ENCODE results near the gene PBRM1.

PBRM1 gene

DNA sequence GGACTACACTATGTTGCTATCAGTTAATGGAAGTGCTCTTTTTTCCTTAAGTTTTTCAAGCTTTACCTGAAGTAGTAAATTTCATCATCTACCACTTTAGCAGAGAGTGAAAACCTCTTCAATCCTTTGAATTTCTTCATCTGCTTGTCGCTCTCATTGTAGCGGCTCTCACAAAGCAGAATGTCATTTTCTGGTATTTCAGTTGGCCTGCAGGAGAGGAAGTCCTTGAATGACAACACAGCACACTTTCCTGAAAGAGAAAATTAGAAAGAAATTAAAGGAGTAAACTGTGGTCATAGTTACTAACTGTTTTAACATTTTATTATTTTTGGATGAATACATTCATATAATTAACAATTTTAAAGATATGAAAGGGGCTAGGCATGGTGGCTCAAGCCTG is 121.7 kb downstream of the PBRM1 start:
- no peak for DNase-seq

DNA sequence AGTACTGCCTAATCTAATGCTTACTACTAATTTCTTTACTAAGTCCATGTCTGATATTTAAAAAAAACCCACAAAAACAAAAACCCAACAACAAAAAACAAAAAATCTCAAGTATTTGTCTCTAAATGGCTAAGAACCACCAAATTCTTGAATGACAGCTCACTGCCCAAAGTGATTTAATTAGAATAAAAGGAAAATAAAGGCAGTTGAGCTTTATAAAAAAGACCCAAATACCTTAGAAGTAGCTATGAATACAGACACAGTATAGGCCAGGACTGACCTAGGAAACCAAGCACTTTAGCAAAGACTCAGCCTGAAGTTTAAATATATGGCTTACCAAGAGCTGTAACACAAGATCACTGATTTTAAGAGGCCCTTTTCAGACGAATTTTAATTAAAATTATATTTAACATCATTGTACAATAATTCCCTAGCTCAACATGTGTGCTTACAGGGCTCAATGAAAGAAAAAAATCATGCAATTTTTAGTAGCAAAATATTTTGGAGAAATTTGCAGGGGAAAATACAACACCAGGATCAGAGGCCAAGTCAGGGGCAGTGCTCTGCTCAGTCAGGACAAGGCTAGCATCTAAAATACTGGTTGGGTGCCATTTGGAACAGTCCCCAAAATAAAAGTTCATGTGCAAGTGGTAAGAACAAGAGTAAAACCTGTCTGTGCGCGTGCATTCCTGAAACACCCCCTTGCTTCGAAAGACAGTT is 124.5 kb downstream of the PBRM1 start:
- no peak for DNase-seq

DNA sequence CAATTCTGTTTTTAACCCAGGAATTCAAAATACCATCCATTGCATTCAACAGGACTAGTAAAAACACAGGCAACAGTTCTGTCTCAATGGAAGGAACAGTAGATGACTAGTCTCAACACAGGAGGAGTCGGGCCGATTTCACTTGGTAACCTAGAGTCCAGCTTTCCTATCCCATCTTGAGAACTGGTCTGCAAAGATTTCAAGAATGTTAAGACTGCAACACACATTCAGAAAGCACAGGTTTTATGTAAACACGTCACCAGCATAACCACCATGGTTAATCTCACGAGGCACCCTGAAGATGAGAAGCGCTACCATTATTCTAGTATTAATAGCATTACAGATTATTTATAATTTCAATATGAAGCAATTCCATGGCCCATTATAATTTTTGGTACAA is 127.3 kb downstream of the PBRM1 start:
- no peak for DNase-seq

DNA sequence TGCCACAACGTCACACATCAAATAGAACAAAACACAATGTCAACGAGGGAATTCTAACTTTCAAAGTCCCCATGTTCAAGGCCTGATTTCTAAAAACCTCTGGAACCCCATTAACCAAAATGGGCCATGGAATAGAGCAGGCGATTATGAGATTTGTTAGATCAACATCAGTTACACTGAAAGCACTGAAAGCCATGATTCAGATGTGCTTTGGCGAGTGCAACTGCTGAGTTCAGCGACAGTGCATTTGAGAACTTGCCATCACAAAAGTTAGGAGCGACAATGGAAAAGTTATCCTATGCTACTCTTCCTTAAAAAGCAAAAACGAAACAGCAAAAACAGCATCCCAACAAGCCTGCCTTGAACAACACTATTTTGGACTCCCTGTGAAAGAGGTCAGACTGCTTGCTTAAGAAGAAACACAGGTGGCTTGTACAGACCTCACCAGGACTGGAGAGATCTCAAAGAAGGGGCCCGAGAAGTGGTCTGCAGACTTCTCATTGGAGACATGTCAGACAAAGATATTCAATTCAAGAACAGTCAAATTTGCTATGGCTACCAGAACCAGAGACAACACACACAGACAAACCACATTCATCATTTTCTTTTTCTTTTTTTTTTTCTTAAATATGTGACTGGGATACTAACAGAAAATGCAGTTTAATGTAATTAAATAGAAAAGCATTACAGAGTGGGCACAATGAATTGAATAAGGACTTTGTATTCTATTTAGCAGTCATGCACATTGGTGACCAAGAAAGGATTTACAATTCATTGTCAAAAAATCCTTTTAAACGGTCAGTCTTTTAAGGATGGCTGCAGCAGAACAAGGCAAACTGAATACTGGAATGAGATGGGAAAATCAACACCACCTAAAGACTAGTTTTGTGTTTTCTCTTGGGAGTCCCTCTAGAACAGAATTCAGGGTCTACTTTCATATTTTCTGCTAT is 128.4 kb downstream of the PBRM1 start:
- no peak for DNase-seq

DNA sequence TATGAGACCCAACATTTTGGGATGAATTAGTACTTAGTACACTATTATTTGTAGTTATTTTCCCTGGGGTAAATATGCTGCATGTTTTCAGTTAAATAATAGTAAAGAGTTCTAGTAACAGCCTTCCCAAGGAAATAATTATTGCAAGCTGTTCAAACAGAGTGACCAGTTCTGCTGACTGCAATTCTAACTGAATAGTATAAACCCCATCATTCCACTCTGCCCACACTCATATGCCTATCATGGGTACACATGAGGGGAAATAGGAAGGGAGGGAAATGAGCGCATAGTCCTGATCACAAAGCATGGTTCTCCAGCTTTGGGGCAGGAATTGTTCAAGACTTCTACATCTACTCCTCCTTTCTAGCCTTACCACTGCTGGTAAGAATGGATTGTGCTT is 130.7 kb downstream of the PBRM1 start:
- DNase-seq = no peak

DNA sequence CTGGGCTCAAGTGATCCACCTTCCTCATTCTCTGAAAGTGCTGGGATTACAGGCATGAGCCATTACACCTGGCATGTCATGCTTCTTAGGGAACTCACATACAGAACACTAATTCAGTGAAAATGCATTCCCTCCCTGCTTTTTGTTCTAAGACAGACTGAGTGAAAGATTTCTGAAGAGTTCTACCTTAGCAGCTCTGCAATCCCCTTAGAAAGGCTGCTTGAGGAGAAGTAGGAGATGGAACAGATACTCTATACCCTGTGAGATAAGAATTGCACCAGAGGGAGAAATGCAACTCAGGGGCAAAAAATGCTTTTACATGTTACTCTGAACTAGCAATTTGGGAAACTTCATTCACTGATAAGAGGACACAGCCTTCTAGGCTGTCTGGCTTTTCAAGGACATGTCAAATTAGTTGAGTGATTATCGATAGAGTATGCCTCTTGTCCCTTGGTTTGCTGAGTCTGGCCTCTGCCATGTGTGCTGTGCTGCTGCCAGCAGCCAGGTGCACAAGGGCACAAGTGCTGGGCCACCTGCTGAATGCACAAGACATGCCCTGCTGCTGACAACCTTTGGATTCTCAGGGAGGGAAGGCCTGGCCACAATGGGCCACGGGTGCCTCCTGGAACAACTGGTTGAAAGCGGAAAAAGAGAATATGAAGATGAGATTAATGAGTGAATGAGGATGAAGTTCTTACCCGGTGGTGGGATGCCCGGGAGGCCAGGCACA is 131.5 kb downstream of the PBRM1 start:
- no peak for DNase-seq

DNA sequence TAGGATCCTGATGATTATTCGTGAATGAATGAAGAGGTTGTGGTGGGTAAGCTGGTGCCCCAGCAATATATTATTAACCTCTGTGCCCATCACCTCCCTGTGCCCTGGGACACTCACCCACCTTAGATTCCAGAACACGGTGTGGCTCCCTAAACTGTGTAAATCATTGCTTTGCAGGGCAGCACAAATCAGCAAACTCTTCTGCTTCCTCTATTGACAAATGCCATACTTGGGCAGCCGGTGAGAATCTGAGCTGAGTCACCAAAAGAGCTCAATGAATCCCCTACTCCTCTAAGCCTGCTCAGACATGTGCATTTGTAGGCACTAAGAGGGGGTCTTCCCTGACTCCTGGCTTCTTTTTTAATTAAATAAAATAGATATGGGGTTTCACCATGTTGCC is 133.6 kb downstream of the PBRM1 start:
- DNase-seq = no peak

DNA sequence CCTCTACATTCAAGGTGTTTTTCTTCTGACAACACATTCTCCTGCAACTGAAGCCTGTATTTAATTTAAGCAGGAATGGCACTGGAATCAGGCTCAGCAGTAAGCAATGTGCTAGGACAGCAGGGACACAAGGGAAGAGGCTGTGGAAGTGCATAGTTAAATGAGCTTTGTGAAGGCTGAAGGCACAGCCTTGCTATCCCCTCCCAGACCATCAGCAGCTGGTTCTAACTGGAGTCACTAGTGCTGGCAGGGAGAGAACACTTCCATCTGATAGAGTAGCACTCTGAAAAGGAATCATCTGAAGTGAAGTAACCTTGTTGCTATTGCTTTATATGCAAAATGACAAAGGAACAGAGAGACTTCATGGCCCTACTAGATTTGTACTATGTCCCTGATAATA is 134.6 kb downstream of the PBRM1 start:
- DNase-seq = no peak

DNA sequence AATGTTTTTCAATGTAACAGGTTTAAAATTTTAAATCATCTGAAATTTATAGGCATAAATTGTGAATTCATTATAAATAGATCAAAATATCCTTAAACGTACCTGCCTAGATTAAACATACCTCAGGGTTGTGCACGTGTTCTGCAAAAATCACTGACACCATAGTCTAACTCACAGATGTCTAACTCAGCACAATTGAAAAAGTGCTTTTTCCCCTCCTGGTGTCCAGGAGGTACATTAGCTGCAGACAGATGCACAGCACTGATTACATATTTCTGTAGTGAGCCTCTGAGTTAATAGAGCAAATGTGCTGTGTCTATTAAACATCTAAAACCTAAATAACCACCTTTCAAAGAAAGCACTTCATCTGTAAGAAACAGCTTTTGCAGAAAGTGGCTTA is 138.6 kb downstream of the PBRM1 start:
- DNase-seq = no peak

DNA sequence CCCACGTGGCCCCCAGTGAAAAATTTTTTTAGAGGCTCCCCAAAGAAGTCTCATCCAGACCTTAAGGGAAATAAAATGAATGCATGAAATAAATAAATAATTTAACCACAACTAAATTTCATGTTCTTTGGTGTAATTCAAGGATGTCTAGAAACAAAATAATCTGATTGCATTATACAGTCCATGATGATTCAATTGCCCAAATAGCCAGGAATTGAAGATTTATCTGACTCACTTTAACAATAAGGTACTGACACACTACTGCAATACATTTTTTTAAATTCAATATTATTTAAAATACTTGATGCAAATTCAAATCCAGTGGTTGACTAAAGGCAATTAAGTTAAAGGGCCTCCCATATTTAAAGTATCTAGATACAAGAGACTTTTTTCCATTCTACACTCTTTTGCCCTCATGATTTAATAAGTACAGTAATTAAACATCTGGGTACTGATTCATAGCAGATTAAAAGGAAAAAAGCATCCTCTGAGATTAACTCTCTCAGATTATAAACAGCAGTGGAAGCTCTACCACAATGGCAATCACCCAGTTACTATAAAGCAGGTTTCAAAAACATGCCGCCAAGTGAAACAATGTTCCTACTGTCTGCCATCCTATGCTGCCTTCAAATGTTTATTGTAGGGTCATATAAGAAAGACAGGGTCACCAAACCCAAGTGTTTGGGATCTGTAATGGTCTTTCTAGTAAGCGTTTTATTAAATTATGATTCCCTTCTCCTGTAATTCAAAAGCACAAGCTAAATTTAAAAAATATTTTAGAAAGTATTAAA is 139.4 kb downstream of the PBRM1 start:
- no peak for DNase-seq

DNA sequence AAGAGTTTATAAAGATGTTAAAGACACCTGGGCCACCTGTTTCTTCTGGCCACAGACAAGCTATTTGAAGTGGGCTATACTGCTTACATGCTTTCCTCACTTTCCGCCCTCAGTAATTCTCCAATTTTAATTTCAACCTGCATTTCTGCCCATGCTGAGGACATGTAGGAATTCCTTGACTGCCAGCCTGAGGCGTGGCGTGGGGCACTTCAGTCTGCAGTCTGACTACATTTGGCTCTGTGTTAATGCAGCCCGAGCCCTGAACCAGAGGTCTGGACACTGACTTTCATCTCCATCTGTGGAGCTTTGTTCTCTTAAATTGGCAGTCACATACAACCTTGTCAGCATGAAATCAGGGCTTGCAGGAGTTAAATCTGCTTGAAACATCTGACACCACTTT is 140.8 kb downstream of the PBRM1 start:
- no peak for DNase-seq

DNA sequence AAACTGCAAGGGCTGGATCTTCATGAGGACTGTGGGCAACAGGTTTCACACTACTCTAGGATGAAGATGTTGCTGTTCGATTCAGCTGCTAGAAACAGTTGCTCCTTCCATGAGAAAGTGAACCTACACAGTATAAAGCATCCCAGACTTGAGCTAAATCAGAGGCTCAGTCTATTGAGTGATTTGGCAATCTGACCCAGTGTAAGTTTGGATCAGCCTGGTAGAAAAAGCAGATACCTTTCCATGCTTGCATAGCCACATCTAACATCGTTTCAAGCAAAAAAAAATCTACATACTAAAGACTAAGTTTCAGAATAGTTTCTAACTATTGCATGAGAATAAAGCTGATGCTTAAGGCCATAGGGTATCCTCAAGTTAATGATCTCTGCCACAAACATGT is 144.7 kb downstream of the PBRM1 start:
- DNase-seq = no peak

DNA sequence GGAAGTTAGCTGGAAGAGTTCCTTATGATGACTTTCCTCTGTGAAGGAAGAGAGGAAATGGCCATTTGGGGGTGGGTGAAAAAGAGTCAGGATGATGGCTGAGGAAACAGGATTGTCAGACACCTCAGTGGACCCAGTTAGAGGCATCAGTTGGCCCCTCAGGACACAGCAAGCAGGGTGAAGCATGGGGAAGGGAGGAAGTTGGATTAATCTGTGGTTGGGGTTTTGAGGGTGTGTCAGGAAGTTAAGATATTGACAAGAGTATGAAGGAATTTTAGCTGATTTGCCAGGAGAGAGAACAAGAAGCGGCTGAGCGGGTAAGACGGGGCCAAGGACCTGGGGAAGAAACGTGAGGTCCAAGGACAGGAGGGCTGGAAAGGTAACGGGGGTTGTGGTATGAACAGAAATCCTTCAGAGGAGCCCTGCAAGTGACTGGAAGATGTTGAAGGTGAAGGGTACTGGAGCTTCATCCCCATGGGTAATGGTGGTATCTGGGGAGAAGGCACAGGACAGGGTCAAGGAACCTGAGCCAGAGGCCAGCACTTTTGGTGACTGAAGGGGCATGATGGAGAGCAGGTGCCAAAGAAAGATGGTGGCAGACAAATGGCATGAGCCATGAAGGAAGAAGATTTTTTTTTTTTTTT is 146.6 kb downstream of the PBRM1 start:
- DNase-seq = no peak

DNA sequence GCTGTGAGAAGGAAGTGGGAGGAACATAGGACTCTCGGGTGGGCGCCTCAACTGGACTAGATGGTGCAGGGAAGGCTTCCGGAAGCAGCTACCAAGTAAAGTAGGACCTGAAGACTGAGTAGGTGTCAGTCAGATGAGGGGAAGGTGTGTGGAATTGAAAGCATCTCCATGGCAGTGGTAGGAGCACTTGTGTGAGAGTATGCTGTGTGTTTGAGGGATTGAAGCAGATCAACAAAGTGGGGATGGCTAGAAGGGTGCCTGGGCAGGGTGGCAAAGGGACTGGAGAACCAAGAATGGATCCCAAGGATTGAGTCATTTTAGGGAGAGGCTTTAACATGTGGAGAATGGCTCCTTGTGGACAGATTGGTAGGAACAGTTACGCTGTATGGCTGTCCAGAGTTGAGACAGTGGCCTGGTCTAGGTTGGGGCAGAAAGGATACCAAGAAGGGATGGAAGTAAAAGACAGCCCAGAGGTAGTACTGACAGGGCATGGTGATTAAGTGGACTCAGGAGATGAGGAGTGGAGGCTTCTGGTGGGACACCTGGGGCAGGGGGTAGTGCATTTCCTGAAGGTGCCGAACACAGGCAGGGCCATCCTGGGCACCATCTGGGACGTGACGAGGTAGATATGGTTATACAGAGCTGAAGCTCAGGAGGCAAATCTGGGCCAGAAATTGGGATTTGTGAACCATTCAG is 147.8 kb downstream of the PBRM1 start:
- DNase-seq = no peak

DNA sequence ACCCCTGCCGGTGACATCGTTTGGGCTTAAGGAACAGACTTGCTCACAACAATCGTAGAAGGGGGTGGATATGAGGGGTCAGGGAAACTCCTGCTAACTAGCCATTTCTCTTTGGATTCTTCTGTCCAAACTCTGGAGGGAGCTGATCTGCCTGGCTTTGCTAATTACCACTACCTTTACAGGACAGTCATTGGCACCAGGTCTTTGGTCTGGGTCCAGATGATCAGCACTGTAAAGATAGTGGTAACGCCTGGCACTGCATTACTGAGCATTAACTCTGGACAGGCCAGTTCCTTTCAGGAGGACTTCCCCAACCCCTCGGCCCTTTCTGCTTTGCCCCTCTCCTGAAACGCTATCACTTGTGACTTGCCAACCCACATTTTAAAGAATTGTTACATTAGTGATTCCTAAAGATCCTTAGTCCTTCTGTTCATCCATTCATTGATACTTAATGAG is 148.5 kb downstream of the PBRM1 start:
- DNase-seq = no peak

DNA sequence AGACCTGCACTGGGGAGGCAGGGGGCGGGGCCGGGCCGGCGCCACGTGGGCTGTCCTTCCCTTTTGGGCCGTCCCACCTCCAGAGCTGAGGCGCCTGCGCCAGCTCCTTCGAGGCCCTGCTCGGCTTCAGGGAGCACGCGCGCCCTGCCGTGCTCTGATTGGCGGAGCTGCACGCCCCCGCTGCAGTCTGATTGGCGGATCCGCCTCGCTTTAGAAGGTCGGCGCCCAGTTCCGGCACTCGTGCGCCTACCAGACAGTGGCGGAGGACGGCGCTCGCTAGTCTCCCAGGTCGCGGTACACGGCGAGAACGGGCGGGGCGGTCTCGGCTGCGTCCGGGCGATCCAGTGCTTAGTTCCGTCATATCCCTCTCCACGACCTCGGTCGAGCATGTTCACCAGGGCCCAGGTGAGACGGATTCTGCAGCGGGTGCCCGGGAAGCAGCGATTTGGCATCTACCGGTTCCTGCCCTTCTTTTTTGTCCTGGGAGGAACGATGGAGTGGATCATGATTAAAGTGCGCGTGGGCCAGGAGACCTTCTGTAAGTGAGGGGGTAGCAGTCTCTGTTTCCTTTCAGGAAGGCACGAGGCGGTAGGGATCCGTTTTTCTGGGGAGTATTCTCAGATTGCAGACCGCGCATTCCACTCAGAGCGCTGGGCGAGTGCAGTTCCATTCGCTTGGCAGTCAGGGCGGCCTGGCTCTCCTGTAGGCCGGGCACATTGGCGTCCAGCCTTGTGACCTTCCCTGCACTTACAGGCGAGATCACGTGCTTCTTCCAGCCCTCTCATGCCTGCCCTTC is 149.1 kb downstream of the PBRM1 start, which contains the start of gene UQCC5:
Gene UQCC5, plus strand, starts transcription at position 237 of the 796 bp plus-strand sequence. Its CDS starts 151 bp downstream, at position 388.
- peak; percentile 95 for DNase-seq

DNA sequence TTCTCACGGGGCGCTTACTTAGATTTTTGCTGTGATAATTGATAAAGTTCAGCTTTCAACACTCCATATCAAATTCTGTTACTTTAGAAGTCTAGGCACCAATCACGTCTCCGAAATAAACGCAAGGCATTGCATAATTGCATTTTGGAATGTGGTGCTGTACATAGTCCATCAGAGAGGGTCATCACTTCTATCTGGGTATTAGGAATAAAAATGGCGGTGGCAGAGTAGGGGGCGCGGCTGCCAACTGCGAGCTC is 149.7 kb downstream of the PBRM1 start:
- no peak for DNase-seq

DNA sequence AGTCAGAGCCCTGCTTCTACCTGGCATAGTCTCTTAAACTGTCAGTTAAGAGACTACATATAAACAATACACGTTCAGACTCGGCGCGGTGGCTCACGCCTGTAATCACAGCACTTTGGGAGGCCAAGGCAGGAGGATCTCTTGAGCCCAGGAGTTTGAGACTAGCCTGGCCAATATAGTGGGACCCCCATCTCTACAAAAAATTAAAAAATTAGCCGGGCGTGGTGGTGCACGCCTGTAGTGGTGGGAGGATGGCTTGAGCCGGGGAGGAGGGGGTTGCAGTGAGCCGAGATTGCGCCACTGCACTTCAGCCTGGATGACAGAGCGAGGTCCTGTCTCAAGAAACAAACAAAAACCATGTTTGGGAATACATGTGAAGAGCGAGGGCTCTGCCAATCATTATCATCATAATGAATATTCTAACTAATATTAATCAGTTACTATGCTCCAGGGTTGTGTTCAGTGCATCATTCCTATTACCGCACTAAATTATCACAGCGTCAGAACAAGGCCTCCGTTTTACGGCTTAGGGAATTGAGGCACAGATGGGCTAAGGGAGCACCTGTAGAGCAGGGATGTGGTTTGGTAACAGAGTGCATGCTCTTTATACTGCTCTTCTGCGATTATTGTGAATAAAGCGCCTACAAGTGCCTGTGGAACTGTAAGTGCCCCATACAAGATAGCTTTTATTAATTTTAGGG is 150.2 kb downstream of the PBRM1 start:
- no peak for DNase-seq

DNA sequence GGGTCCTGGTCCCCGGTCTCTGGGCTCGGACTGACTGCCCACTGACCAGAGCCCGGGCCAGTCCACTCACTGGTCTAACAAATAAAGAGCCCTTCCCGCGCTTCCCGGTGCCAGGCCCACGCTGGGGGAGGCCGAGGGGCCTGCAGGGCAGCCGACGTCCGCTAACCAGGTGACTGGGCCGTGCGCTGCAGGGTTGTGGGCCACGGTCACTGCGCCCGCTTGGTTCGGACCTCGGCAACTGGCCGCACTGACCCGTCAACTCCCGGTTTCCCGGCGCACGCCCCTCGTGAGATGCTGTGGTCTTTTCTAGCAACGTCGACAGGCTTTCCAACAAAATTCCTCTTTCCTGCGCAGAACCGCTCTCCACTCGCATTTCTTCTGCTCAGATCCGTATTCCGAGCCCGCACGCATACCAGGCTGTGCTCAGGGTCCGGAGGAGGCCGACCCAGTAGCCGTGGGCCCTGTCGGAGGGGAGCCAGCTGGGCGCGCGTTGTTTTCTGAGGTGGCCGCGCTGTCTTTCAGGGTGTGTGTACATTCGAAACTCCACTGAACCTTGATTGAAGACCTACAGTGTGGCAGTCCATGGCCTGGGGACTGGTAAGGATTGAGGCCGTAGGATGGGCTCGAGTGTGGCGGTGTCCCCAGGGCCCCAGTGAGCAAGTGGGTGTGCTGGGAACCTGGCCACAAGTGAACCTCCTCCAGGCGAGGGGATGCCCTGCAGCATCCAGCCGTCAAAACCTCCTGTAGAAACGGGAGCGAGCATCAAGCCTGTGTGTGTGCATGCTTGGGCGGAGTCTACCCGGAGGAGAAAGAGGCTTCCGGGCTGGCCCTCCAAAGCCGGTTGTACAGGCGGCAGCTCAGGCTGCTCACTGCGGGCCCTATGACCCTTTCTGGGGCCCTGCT is 151.2 kb downstream of the PBRM1 start:
- no peak for DNase-seq
